HepG2 (cell line): Measurements from ENCODE around the gene SUCLA2. TPM values are rescaled to one million over a fixed set of nuclear protein-coding genes. Genes with fewer than 3 reads are reported as not detected.

Source experiments
- ATAC-seq: fragments of 200-7000 bp; cut with Tn5 transposase; 3 replicates; pipeline ENCODE4 v1.9.1; 2020; ENCODE audit warnings: mild to moderate bottlenecking, moderate library complexity
- BruUV-seq: library from RNA; stranded (reverse); fragments of 400-500 nt; replicated peaks from 2 replicates; lab custom pipeline; 2021; lab: Mats Ljungman, UMichigan
- CTCF ChIA-PET: fragments of 300-600 bp; formaldehyde crosslinking; extraction: SDS; loops from one replicate; lab custom pipeline; 2021; ENCODE audit warnings: low total read pairs, inconsistent platforms, low intra/inter-chr PET ratio; lab: Yijun Ruan, JAX
- POLR2A ChIA-PET: fragments of 350-600 bp; sonication (Branson Sonifier 250); formaldehyde crosslinking; loops from one replicate; lab custom pipeline; 2020; ENCODE audit warnings: antibody characterized with exemption, inconsistent platforms; lab: Yijun Ruan, JAX
- DNase-seq: peaks from one replicate; pipeline ENCODE4 v3.0.0-alpha.2; 2015; ENCODE audit warnings: low spot score
- FAIRE-seq: peaks from 3 replicates; lab custom pipeline; 2011; peaks lifted over from hg19 to GRCh38; lab: Jason Lieb, UNC
- H2AFZ ChIP-seq: one replicate; pipeline ENCODE4 v1.6.1; 2011; ENCODE audit warnings: low read length, inconsistent platforms
- H3K27ac ChIP-seq: fragments of 300-600 bp; 3 replicates; pipeline ENCODE4 v1.8.0; 2011; ENCODE audit warnings: mixed run types, mild to moderate bottlenecking, mixed read lengths, low read length, inconsistent platforms; ENCODE audit not compliant: insufficient read depth; ENCODE audit errors: extremely low read length
- H3K27me3 ChIP-seq, 2 experiments: fragments of 200-600 bp in 1 of 2; 2 replicates in 1 of 2; 3 replicates in 1 of 2; pipeline versions ENCODE4 v1.6.0 to v1.8.0; 2011; ENCODE audit warnings: low read length in 2 of 2, mild to moderate bottlenecking in 2 of 2, moderate library complexity in 2 of 2, inconsistent platforms in 1 of 2; ENCODE audit not compliant: insufficient read depth in 2 of 2, control insufficient read depth in 1 of 2
- H3K36me3 ChIP-seq, 2 experiments: fragments of 200-600 bp in 1 of 2; replicated peaks in 1 of 2; 2 replicates in 1 of 2; 3 replicates in 1 of 2; pipeline versions ENCODE4 v1.5.1 to v1.8.0; 2011; ENCODE audit warnings: low read length in 2 of 2, inconsistent platforms in 1 of 2; ENCODE audit not compliant: insufficient read depth in 2 of 2, control insufficient read depth in 1 of 2
- H3K4me1 ChIP-seq: 2 replicates; pipeline ENCODE4 v1.5.1; 2012; ENCODE audit warnings: low read length, inconsistent platforms; ENCODE audit not compliant: insufficient read depth
- H3K4me2 ChIP-seq: 2 replicates; pipeline ENCODE4 v1.6.0; 2011; ENCODE audit warnings: low read depth, low read length, inconsistent platforms
- H3K4me3 ChIP-seq, 3 experiments: fragments of 200-600 bp in 1 of 3; sonication (generic), shearing (Covaris generic) in 1 of 3; replicated peaks in 1 of 3; 2 replicates each; pipeline ENCODE4 v1.5.1; 2011 to 2016; ENCODE audit warnings: low read length in 3 of 3, inconsistent platforms in 2 of 3, low read depth in 2 of 3, mild to moderate bottlenecking in 2 of 3, control low read depth in 1 of 3, mixed read lengths in 1 of 3; ENCODE audit not compliant: insufficient read depth in 1 of 3
- H3K79me2 ChIP-seq: one replicate; pipeline ENCODE4 v1.6.1; 2011; ENCODE audit warnings: low read length, inconsistent platforms; ENCODE audit not compliant: insufficient read depth
- H3K9ac ChIP-seq: 2 replicates; pipeline ENCODE4 v1.6.0; 2011; ENCODE audit warnings: mild to moderate bottlenecking, low read depth, low read length, inconsistent platforms; ENCODE audit not compliant: insufficient read depth
- H3K9me3 ChIP-seq: 2 replicates; pipeline ENCODE4 v1.5.1; 2012; ENCODE audit warnings: mild to moderate bottlenecking, low read length
- H4K20me1 ChIP-seq: 2 replicates; pipeline ENCODE4 v1.6.0; 2011; ENCODE audit warnings: inconsistent platforms, mild to moderate bottlenecking, low read length, moderate library complexity; ENCODE audit not compliant: insufficient read depth
- HNF4A ChIP-seq: sonication (generic); formaldehyde crosslinking; IDR thresholded peaks from 2 replicates; pipeline ENCODE4 v1.4.0; 2020; ENCODE audit warnings: missing genetic modification reagents
- IRF2 ChIP-seq: IDR thresholded peaks from 2 replicates; pipeline ENCODE4 v1.6.1; 2018; ENCODE audit warnings: missing genetic modification reagents, missing compliant biosample characterization
- NR2F6 ChIP-seq, 2 experiments: IDR thresholded peaks; 2 replicates each; pipeline ENCODE4 v1.6.1; 2016; ENCODE audit warnings: antibody characterized with exemption in 1 of 2, mild to moderate bottlenecking in 1 of 2
- ZNF274 ChIP-seq: sonication (generic); formaldehyde crosslinking; IDR thresholded peaks from 2 replicates; pipeline ENCODE4 v1.5.1; 2020; ENCODE audit warnings: mild to moderate bottlenecking, missing genetic modification reagents
- WGBS: methylation state at CpG from one replicate; pipeline ENCODE4 v1.1.6; 2017; ENCODE audit warnings: low lambda C conversion rate; 5-methylcytosine and 5-hydroxymethylcytosine counted together
- in situ Hi-C: cut with HindIII; loops from 2 replicates; pipeline ENCODE4 v1.10.0; 2017; ENCODE audit warnings: low pct_unique_long_range_greater_than_20kb; ENCODE audit not compliant: extremely low pct_ligation_motif_present
- intact Hi-C: fragments of 100-400 bp; cut with micrococcal nuclease; formaldehyde crosslinking; loops from one replicate; pipeline ENCODE4 v1.10.0; 2022; ENCODE audit not compliant: unreplicated experiment
- polyA plus RNA-seq, 8 experiments: library from polyadenylated mRNA; depleted of rRNA in 3 of 8; stranded (reverse) in 7 of 8; unstranded in 1 of 8; fragments of >200 nt; fragmentation: Illumina TruSeq in 4 of 8; extraction: Trizol in 4 of 8; gene quantifications; 2 replicates each; pipeline versions ENCODE4 v1.2.1 to v1.2.3, GENCODE V29; 2011 to 2016; ENCODE audit warnings: low read depth in 4 of 8, missing spikeins in 1 of 8, mixed read lengths in 1 of 8; ENCODE audit not compliant: insufficient read depth in 1 of 8
- total RNA-seq, 5 experiments: library from RNA; depleted of rRNA; stranded (reverse); fragments of >200 nt; fragmentation: Illumina TruSeq; extraction: Trizol; gene quantifications; 2 replicates each; pipeline ENCODE4 v1.2.3, GENCODE V29; 2016; ENCODE audit warnings: low read depth in 1 of 5

SUCLA2 gene
- total and polyA plus RNA-seq, 2 of the 13 experiments (the other 11 are each of a cell fraction or from before 2014, with no cell fraction given), result 28.4 to 77.1 TPM

- no TSS peak for BruUV-seq
- Histone ChIP-seq H3K36me3 (no peaks in the 10 kb centered on the region), H4K20me1 (no peaks in the 10 kb centered on the region), H3K9me3 (no peaks in the 10 kb centered on the region), H3K27ac (no peak overlapping the region), H3K79me2 (no peaks in the 10 kb centered on the region), H3K4me1 (peaks cover 23% of the 10 kb centered on the region), H3K27me3 (no peaks in the 10 kb centered on the region), H3K9ac (no peak overlapping the region), H3K4me2 (no peak overlapping the region), H3K4me3 (no peak overlapping the region), H2AFZ (no peak overlapping the region)
- 9% methylated on average over 3 of the region's 3 CpGs for WGBS
- ATAC-seq (peak; percentile 48), FAIRE-seq (no peak), DNase-seq (peak; percentile 14)
- intact Hi-C loops (no loop called here), in situ Hi-C loops (no loop called here)
- ChIA-PET POLR2A (interaction anchor here (1.2 to 1.6 kb wide), 2 partner anchors 10 to 103 kb away, joined by 3 to 7 read pairs; partner anchors contain the start of gene SUCLA2), CTCF (no interaction called here)
- TF ChIP-seq NR2F6 (IDR thresholded peaks at IDR 0.05), result peak; percentile 71
- TF ChIP-seq NR2F6 (CRISPR knock-in tag; IDR thresholded peaks at IDR 0.05), result no peak; the same call in 1 of the 2 replicates
- TF ChIP-seq IRF2, result no peak
These were observed 103.0 kb downstream of the SUCLA2 start for GRCh38 chr13:47898080-47898479.

- DNase-seq, result peak; percentile 52
- ATAC-seq, result peak; percentile 81
- H3K36me3 ChIP-seq, result no peaks in the 10 kb centered on the region
- peak overlapping the region; percentile 22 for H3K27ac ChIP-seq
- POLR2A ChIA-PET, result interaction anchor here (1.6 kb wide), 1 partner anchor 11 kb away, joined by 7 read pairs; no protein-coding TSS in a partner anchor
- in situ Hi-C loops, result no loop called here
- H4K20me1 ChIP-seq, result no peaks in the 10 kb centered on the region
- BruUV-seq, result no TSS peak
- TF ChIP-seq HNF4A (CRISPR knock-in tag) (peak; percentile 16; the same call in 1 of the 2 replicates), ZNF274 (CRISPR knock-in tag) (no peak)
- no peaks in the 10 kb centered on the region for H3K79me2 ChIP-seq
- intact Hi-C loops, result no loop called here
- peak overlapping the region; percentile 13; the same call in 1 of the 2 replicates for H3K4me2 ChIP-seq
- CTCF ChIA-PET, result no interaction called here
- WGBS, result 67% methylated on average over 1 of the region's 2 CpGs
- no peaks in the 10 kb centered on the region for H3K9me3 ChIP-seq
- no peak overlapping the region for H2AFZ ChIP-seq
- H3K27me3 ChIP-seq, result no peaks in the 10 kb centered on the region
- no peak overlapping the region for H3K4me3 ChIP-seq
- H3K4me1 ChIP-seq, result peaks cover 23% of the 10 kb centered on the region
- peak; percentile 79 for FAIRE-seq
- no peak overlapping the region for H3K9ac ChIP-seq
These were observed 103.5 kb downstream of the SUCLA2 start for GRCh38 chr13:47897411-47898050.
